Bronchial epithelial cell (primary cell): ENCODE data around the gene SLC25A27. TPM values are rescaled to one million over a fixed set of nuclear protein-coding genes. Genes with fewer than 3 reads are reported as not detected.
A peak's percentile ranks its signal among the peaks of the same experiment; 100 is the strongest.

ENCODE experiments used
- DNase-seq: peaks from one replicate; pipeline ENCODE4 v3.0.0-alpha.2; 2010; ENCODE audit warnings: low read depth
- FAIRE-seq: peaks from 2 replicates; lab custom pipeline; 2011; peaks lifted over from hg19 to GRCh38; lab: Jason Lieb, UNC
- H3K27me3 ChIP-seq: 2 replicates; pipeline ENCODE4 v1.5.1; 2011; ENCODE audit warnings: low read length; ENCODE audit not compliant: control insufficient read depth, insufficient read depth
- H3K36me3 ChIP-seq: 2 replicates; pipeline ENCODE4 v1.5.1; 2011; ENCODE audit warnings: low read length; ENCODE audit not compliant: control insufficient read depth, insufficient read depth
- H3K4me3 ChIP-seq: 2 replicates; pipeline ENCODE4 v1.5.1; 2011; ENCODE audit warnings: mild to moderate bottlenecking, low read depth, low read length, control low read depth
- total RNA-seq: library from RNA; depleted of rRNA; stranded (reverse); fragments of >200 nt; gene quantifications from 2 replicates; pipeline ENCODE4 v1.2.1, GENCODE V29; 2014
- TF ChIP-seq, protein P1 (sequence below): IDR thresholded peaks from 2 replicates; pipeline ENCODE4 v1.5.1; 2011; ENCODE audit warnings: mild to moderate bottlenecking, moderate library complexity, low read length, control low read depth, inconsistent platforms; ENCODE audit not compliant: insufficient read depth, severe bottlenecking

SLC25A27 gene
- total RNA-seq, 1 donor from 2014 or later, result 5.3 TPM

DNA sequence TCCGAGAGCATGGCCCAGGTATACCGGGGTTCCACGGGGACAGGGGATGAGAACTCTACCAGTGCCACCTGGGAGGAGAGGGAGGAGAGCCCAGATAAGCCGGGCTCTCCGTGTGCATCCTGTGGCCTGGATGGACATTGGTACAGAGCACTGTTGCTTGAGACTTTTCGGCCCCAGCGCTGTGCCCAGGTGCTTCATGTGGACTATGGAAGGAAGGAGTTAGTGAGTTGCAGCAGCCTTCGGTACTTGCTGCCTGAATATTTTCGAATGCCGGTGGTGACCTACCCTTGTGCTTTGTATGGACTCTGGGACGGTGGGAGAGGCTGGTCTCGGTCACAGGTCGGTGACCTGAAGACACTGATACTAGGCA, 36.2 kb downstream of the SLC25A27 start:
- Histone ChIP-seq H3K27me3 (no peaks in the 10 kb centered on the region), H3K4me3 (no peak overlapping the region), H3K36me3 (no peaks in the 10 kb centered on the region)
- FAIRE-seq (peak; percentile 50), DNase-seq (no peak)
- TF ChIP-seq, protein P1, sequence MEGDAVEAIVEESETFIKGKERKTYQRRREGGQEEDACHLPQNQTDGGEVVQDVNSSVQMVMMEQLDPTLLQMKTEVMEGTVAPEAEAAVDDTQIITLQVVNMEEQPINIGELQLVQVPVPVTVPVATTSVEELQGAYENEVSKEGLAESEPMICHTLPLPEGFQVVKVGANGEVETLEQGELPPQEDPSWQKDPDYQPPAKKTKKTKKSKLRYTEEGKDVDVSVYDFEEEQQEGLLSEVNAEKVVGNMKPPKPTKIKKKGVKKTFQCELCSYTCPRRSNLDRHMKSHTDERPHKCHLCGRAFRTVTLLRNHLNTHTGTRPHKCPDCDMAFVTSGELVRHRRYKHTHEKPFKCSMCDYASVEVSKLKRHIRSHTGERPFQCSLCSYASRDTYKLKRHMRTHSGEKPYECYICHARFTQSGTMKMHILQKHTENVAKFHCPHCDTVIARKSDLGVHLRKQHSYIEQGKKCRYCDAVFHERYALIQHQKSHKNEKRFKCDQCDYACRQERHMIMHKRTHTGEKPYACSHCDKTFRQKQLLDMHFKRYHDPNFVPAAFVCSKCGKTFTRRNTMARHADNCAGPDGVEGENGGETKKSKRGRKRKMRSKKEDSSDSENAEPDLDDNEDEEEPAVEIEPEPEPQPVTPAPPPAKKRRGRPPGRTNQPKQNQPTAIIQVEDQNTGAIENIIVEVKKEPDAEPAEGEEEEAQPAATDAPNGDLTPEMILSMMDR, result no peak

DNA sequence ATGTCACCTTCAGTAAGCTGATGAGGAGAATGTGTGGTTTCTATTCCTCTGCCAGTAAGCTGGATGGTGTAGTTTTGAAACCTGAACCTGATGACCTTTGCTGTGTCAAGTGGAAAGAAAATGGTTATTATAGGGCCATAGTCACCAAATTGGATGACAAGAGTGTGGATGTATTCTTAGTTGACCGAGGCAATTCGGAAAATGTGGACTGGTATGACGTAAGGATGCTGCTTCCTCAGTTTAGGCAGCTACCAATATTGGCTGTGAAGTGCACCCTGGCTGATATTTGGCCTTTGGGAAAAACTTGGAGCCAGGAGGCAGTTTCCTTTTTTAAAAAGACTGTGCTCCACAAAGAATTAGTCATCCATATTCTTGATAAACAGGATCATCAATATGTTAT, 36.9 kb downstream of the SLC25A27 start:
- DNase-seq (no peak), FAIRE-seq (peak; percentile 81)
- TF ChIP-seq, protein P1, result no peak
- no peaks in the 10 kb centered on the region for H3K36me3 ChIP-seq
- no peak overlapping the region for H3K4me3 ChIP-seq
- H3K27me3 ChIP-seq, result no peaks in the 10 kb centered on the region

DNA sequence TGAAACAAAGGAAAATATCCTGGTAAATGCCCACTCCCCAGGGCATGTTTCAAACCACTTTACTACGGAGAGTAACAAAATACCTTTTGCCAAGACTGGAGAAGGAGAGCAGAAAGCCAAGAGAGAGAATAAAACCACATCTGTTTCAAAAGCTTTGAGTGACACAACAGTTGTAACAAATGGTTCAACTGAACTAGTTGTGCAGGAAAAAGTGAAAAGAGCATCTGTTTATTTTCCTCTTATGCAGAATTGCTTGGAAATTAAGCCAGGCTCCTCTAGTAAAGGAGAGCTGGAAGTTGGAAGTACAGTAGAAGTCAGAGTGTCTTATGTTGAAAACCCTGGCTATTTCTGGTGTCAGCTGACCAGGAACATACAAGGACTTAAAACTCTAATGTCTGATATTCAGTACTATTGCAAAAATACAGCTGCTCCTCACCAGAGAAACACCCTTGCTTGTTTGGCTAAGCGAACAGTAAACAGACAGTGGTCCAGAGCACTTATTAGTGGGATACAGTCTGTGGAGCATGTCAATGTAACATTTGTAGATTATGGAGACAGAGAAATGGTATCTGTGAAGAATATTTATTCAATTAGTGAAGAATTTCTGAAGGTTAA, 37.5 kb downstream of the SLC25A27 start:
- FAIRE-seq (no peak), DNase-seq (no peak)
- Histone ChIP-seq H3K36me3 (no peaks in the 10 kb centered on the region), H3K4me3 (no peak overlapping the region), H3K27me3 (no peaks in the 10 kb centered on the region)
- TF ChIP-seq, protein P1, result no peak

DNA sequence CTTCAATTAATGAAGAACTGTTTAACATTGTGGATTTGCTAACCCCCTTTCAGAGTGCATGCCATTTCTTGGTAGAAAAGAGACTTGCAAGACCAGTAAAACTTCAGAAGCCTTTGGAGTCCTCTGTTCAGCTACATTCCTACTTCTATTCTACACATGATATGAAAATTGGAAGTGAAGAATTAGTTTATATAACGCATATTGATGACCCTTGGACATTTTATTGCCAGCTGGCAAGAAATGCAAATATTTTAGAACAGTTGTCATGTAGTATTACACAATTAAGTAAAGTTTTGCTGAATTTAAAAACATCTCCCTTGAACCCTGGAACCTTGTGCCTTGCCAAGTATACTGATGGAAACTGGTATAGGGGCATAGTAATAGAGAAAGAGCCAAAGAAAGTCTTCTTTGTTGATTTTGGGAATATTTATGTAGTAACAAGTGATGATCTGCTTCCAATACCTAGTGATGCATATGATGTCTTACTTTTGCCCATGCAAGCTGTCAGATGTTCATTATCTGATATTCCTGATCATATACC, 38.2 kb downstream of the SLC25A27 start:
- no peak for FAIRE-seq
- Histone ChIP-seq H3K36me3 (no peaks in the 10 kb centered on the region), H3K4me3 (no peak overlapping the region), H3K27me3 (no peaks in the 10 kb centered on the region)
- TF ChIP-seq, protein P1, result no peak
- DNase-seq, result no peak

DNA sequence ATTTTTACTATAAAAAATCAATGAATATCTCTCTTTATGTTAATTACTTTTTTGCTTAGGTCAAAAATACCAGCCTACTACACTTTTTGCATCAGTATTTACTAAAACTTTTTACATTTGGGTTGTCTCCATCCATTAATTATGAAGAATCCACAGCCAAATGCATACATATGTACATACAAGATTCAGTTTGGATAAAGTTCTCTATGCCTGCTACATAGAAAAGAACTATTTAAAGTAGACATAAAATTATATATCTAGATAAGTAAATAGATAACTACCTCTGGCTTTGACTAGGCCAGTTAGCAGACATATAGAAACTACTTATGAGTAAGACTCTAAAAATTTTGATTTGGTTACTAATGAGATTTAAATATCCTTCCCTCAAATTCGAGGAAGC, 47.2 kb downstream of the SLC25A27 start:
- Histone ChIP-seq H3K27me3 (no peaks in the 10 kb centered on the region), H3K4me3 (no peak overlapping the region), H3K36me3 (no peaks in the 10 kb centered on the region)
- TF ChIP-seq, protein P1, result no peak
- DNase-seq (no peak), FAIRE-seq (no peak)

DNA sequence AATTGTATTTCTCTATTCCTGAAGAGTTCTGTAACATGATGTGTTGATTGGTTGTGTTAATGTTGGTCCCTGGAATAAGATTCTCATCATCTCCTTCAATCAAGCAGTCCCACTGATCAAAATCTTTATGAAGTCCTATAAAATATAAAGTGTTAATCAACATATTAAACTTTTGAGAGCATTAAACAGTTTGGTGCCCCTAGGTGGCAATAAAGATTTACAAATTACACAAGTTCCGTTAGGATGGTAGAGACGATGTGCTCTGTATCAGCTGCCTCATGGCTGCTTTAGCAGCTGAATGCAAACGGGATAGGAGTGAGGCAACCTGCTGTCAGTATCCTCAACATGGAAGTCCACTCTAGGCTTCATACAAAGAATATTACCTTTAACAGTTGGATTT, 51.8 kb downstream of the SLC25A27 start:
- no peak for FAIRE-seq
- TF ChIP-seq, protein P1, result peak; percentile 40
- peak; percentile 70 for DNase-seq
- no peak overlapping the region for H3K4me3 ChIP-seq
- H3K36me3 ChIP-seq, result no peaks in the 10 kb centered on the region
- H3K27me3 ChIP-seq, result no peaks in the 10 kb centered on the region
